Mucosa of descending colon (tissue), 3 donors: ENCODE measurements around the gene ANTXR1. TPM values are rescaled to one million over a fixed set of nuclear protein-coding genes. Genes with fewer than 3 reads are reported as not detected.

ENCODE experiments used
- ATAC-seq: fragments of 200-7000 bp; cut with Tn5 transposase; one replicate; pipeline ENCODE4 v1.9.1; 2020; ENCODE audit warnings: mild to moderate bottlenecking, moderate library complexity
- DNase-seq, 3 donors: peaks; one replicate each; pipeline ENCODE4 v3.0.0-alpha.2; 2020
- H3K36me3 ChIP-seq: fragments of 200-600 bp; one replicate; pipeline ENCODE4 v1.8.0; 2021; ENCODE audit warnings: low read depth, mild to moderate bottlenecking
- H3K4me1 ChIP-seq: fragments of 200-600 bp; one replicate; pipeline ENCODE4 v1.8.0; 2021; ENCODE audit warnings: low read depth, mild to moderate bottlenecking
- H3K4me3 ChIP-seq: fragments of 200-600 bp; one replicate; pipeline ENCODE4 v1.8.0; 2021; ENCODE audit warnings: mild to moderate bottlenecking
- H3K9me3 ChIP-seq: fragments of 200-600 bp; one replicate; pipeline ENCODE4 v1.8.0; 2021; ENCODE audit warnings: mild to moderate bottlenecking
- CTCF ChIP-seq: fragments of 200-600 bp; IDR thresholded peaks from one replicate; pipeline ENCODE4 v1.8.0; 2022; ENCODE audit warnings: antibody characterized with exemption, mild to moderate bottlenecking
- intact Hi-C, 2 donors: fragments of 100-400 bp; cut with DNase I in 1 of 2; cut with micrococcal nuclease in 1 of 2; formaldehyde crosslinking; loops; one replicate each; pipeline versions ENCODE4 v1.11.0 to v1.11.1; 2022; cut with DNase I, micrococcal nuclease
- total RNA-seq, 3 donors: library from RNA; stranded (reverse); fragmentation: NEBNext Ultra II Directional in 2 of 3; extraction: Animal tissue kit (Norgen Biotek cat#: 25700) in 2 of 3; gene quantifications; one replicate each; pipeline versions ENCODE4 v1.2.1 to v1.2.4, GENCODE V29; 2021 to 2023
- donor health status: DM: no; HTN: no; CAD: no; lungs with moderate emphysema.
- donor health status: DM: no; HTN: no; CAD: no.
- donor health status: DM: no; HTN: yes; CAD: no.

ANTXR1 gene
- total RNA-seq, 3 donors from 2014 or later = 10.7 to 77.7 (median 18.6) TPM

- H3K4me1 ChIP-seq = peaks cover 7% of the 10 kb centered on the region
- DNase-seq = no peak
- H3K36me3 ChIP-seq = no peaks in the 10 kb centered on the region
- intact Hi-C loops = no loop called here
- ATAC-seq = no peak
- H3K4me3 ChIP-seq = no peak overlapping the region
- no peak for TF ChIP-seq CTCF
- H3K9me3 ChIP-seq = no peaks in the 10 kb centered on the region
These were observed 278.7 kb downstream of the ANTXR1 start for GRCh38 chr2:69291721-69292120.

GRCh38 chr2:69292256-69292655 is 279.3 kb downstream of the ANTXR1 start:
- intact Hi-C loops = no loop called here
- Histone ChIP-seq H3K36me3 (no peaks in the 10 kb centered on the region), H3K9me3 (no peaks in the 10 kb centered on the region), H3K4me1 (peaks cover 7% of the 10 kb centered on the region), H3K4me3 (no peak overlapping the region)
- TF ChIP-seq CTCF = no peak
- no peak for DNase-seq
- no peak for ATAC-seq

- no peak for DNase-seq
- Histone ChIP-seq H3K36me3 (no peaks in the 10 kb centered on the region), H3K4me1 (peaks cover under 1% of the 10 kb centered on the region), H3K4me3 (no peak overlapping the region), H3K9me3 (no peaks in the 10 kb centered on the region)
- intact Hi-C loops = no loop called here
- no peak for ATAC-seq
- TF ChIP-seq CTCF = no peak
These were observed 283.4 kb downstream of the ANTXR1 start for GRCh38 chr2:69296421-69296820.

- TF ChIP-seq CTCF = no peak
These were observed 284.2 kb downstream of the ANTXR1 start for GRCh38 chr2:69297216-69297615.

GRCh38 chr2:69298261-69298660 is 285.3 kb downstream of the ANTXR1 start:
- intact Hi-C loops = no loop called here
- Histone ChIP-seq H3K36me3 (no peaks in the 10 kb centered on the region), H3K4me3 (no peak overlapping the region), H3K9me3 (no peaks in the 10 kb centered on the region), H3K4me1 (no peaks in the 10 kb centered on the region)
- no peak for DNase-seq
- TF ChIP-seq CTCF = no peak
- peak; percentile 27 for ATAC-seq

More at GRCh38 chr2:69297216-69297615, 284.2 kb downstream of the ANTXR1 start:
- ATAC-seq (no peak), DNase-seq (no peak)
- Histone ChIP-seq H3K4me1 (no peaks in the 10 kb centered on the region), H3K36me3 (no peaks in the 10 kb centered on the region), H3K4me3 (no peak overlapping the region), H3K9me3 (no peaks in the 10 kb centered on the region)
- intact Hi-C loops = no loop called here

- intact Hi-C loops = no loop called here
- Histone ChIP-seq H3K4me1 (no peaks in the 10 kb centered on the region), H3K36me3 (no peaks in the 10 kb centered on the region), H3K9me3 (no peaks in the 10 kb centered on the region), H3K4me3 (no peak overlapping the region)
- DNase-seq = no peak
- no peak for TF ChIP-seq CTCF
- ATAC-seq = no peak
These were observed 285.9 kb downstream of the ANTXR1 start for GRCh38 chr2:69298862-69299261.
